ENCODE data around the gene DYNLT1. TPM values are rescaled to one million over a fixed set of nuclear protein-coding genes. Genes with fewer than 3 reads are reported as not detected.

DYNLT1 gene
- polyA plus RNA-seq, 1 donor from 2014 or later: 320 TPM

- Histone ChIP-seq H3K36me3 (ENCODE audit: insufficient read depth, low read length) (peaks cover 11% of the 10 kb centered on the region), H3K9ac (ENCODE audit: low read length) (peak overlapping the region; percentile 100), H3K4me2 (ENCODE audit: low read length) (peak overlapping the region; percentile 57), H3K9me2 (ENCODE audit: insufficient read depth, low read length) (no peaks in the 10 kb centered on the region), H3F3A (ENCODE audit: insufficient read depth, low read length, poor library complexity, severe bottlenecking) (no peaks in the 10 kb centered on the region), H4K20me1 (ENCODE audit: insufficient read depth) (no peaks in the 10 kb centered on the region), H2AFZ (ENCODE audit: low read depth, low read length) (peak overlapping the region; percentile 86), H3K9me3 (ENCODE audit: low read length) (no peaks in the 10 kb centered on the region), H3K27me3 (ENCODE audit: insufficient read depth, low read depth, low read length) (no peaks in the 10 kb centered on the region), H3K27ac (ENCODE audit: low read length) (peak overlapping the region; percentile 96), H3K4me3 (ENCODE audit: low read length) (peak overlapping the region; percentile 99), H3K79me2 (replicated peaks; ENCODE audit: insufficient read depth, low read length) (peaks cover 36% of the 10 kb centered on the region)
- peak; percentile 5 for TF ChIP-seq RAD21 (conservative IDR thresholded peaks at IDR 0.05)
- TF ChIP-seq MXI1 (conservative IDR thresholded peaks at IDR 0.05; ENCODE audit: poor library complexity, severe bottlenecking): no peak
These were observed 710 bp downstream of the DYNLT1 start for GRCh38 chr6:158643836-158644230.

GRCh38 chr6:158642097-158642601 lies 2.4 kb downstream of the DYNLT1 start:
- H3K79me2 ChIP-seq (replicated peaks; ENCODE audit: insufficient read depth, low read length): peaks cover 36% of the 10 kb centered on the region

More at GRCh38 chr6:158642097-158642601, 2.4 kb downstream of the DYNLT1 start:
- Histone ChIP-seq H3K9me2 (ENCODE audit: insufficient read depth, low read length) (no peaks in the 10 kb centered on the region), H2AFZ (ENCODE audit: low read depth, low read length) (no peak overlapping the region), H4K20me1 (ENCODE audit: insufficient read depth) (no peaks in the 10 kb centered on the region), H3K36me3 (ENCODE audit: insufficient read depth, low read length) (peaks cover 11% of the 10 kb centered on the region), H3K27me3 (ENCODE audit: insufficient read depth, low read depth, low read length) (no peaks in the 10 kb centered on the region), H3K4me3 (ENCODE audit: low read length) (peak overlapping the region; percentile 99), H3K9me3 (ENCODE audit: low read length) (no peaks in the 10 kb centered on the region), H3K4me2 (ENCODE audit: low read length) (no peak overlapping the region), H3K9ac (ENCODE audit: low read length) (no peak overlapping the region), H3F3A (ENCODE audit: insufficient read depth, low read length, poor library complexity, severe bottlenecking) (no peaks in the 10 kb centered on the region), H3K27ac (ENCODE audit: low read length) (no peak overlapping the region)
- TF ChIP-seq CTCF (IDR thresholded peaks at IDR 0.05; ENCODE audit: poor library complexity, severe bottlenecking) (no peak), SMC3 (conservative IDR thresholded peaks at IDR 0.05; ENCODE audit: poor library complexity) (no peak), REST (IDR thresholded peaks at IDR 0.05; ENCODE audit: borderline replicate concordance) (no peak), RAD21 (conservative IDR thresholded peaks at IDR 0.05) (no peak), EP300 (conservative IDR thresholded peaks at IDR 0.05; ENCODE audit: poor library complexity, severe bottlenecking) (no peak), POLR2AphosphoS5 (IDR thresholded peaks at IDR 0.05) (no peak), TAF1 (IDR thresholded peaks at IDR 0.05; ENCODE audit: low read depth) (no peak), EZH2 (IDR thresholded peaks at IDR 0.05; ENCODE audit: borderline replicate concordance, insufficient read depth, low read length, poor library complexity, severe bottlenecking) (no peak), MXI1 (conservative IDR thresholded peaks at IDR 0.05; ENCODE audit: poor library complexity, severe bottlenecking) (no peak)

Data from neural cell (in vitro differentiated cells).